ENCODE measurements around the gene RPL32. TPM values are rescaled to one million over a fixed set of nuclear protein-coding genes. Genes with fewer than 3 reads are reported as not detected.

RPL32 gene
- total and polyA plus RNA-seq, 9 of the 15 experiments (the other 6 are each of a cell fraction or from before 2014, with no cell fraction given): 2,738 to 6,200 (median 4,286) TPM

DNA sequence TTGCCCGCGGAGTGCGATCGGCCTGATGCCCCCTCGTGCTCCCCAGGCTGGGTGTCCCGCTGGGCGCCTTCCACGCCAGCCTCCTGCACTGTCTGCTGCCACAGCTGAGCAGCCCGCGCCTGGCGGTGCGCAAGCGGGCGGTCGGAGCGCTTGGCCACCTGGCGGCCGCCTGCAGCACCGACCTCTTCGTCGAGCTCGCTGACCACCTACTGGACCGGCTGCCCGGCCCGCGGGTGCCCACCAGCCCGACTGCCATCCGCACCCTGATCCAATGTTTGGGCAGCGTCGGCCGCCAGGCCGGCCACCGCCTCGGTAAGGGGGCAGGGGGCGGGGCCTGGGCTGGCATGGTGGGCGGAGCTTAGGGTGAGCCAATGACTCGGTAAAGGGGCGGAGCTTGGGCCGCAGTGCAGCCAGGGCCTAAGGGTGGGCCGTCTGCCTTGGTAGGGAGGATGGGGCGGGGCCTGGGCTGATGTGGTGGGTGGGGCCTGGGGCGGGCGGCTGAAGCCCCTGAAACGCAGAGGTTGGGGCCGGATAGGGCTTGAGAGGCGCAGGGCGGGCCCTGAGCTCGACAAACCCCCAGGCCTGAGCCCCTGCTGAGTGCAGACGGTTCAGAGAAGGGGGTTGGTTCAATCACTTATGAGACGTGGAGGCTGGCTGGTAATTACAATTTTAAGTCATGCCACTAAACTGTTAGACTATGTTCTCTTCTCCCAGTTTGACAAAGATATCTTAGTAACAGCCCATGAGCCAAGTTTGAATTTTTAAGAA lies 31.2 kb downstream of the RPL32 start (continued):
- TF ChIP-seq ZNF79 (CRISPR knock-in tag; IDR thresholded peaks at IDR 0.05; ENCODE audit: low read depth): no peak
- no peak for TF ChIP-seq ZBTB26 (CRISPR knock-in tag; IDR thresholded peaks at IDR 0.05)
- no peak for TF ChIP-seq IRF9 (tag; IDR thresholded peaks at IDR 0.05)
- no peak for TF ChIP-seq KHSRP (IDR thresholded peaks at IDR 0.05)
- TF ChIP-seq MAX (CRISPR knock-in tag; IDR thresholded peaks at IDR 0.05): peak; percentile 78; the same call in 1 of the 2 replicates
- no peak for TF ChIP-seq NBN (IDR thresholded peaks at IDR 0.05; ENCODE audit: low read depth)
- no peak for TF ChIP-seq ZNF717 (CRISPR knock-in tag; IDR thresholded peaks at IDR 0.05)
- TF ChIP-seq EGR1 (conservative IDR thresholded peaks at IDR 0.05): peak; percentile 45
- TF ChIP-seq HNRNPLL (IDR thresholded peaks at IDR 0.05; ENCODE audit: low read depth, low read length, poor library complexity, severe bottlenecking): peak; percentile 67
- TF ChIP-seq HDAC2 (IDR thresholded peaks at IDR 0.05): 0 out of 2 replicates have a peak, but pooled peaks have one; percentile 23
- TF ChIP-seq PTTG1 (tag; IDR thresholded peaks at IDR 0.05; ENCODE audit: low read depth): no peak
- no peak for TF ChIP-seq NFYB (IDR thresholded peaks at IDR 0.05; ENCODE audit: extremely low read depth, insufficient read length)
- TF ChIP-seq ZBTB43 (CRISPR knock-in tag; IDR thresholded peaks at IDR 0.05): no peak
- no peak for TF ChIP-seq ZNF175 (CRISPR knock-in tag; IDR thresholded peaks at IDR 0.05; ENCODE audit: low read depth)
- no peak for TF ChIP-seq GTF2F1 (IDR thresholded peaks at IDR 0.05; ENCODE audit: low read depth, low read length)
- TF ChIP-seq ARNT (IDR thresholded peaks at IDR 0.05): no peak
- TF ChIP-seq, protein P1, sequence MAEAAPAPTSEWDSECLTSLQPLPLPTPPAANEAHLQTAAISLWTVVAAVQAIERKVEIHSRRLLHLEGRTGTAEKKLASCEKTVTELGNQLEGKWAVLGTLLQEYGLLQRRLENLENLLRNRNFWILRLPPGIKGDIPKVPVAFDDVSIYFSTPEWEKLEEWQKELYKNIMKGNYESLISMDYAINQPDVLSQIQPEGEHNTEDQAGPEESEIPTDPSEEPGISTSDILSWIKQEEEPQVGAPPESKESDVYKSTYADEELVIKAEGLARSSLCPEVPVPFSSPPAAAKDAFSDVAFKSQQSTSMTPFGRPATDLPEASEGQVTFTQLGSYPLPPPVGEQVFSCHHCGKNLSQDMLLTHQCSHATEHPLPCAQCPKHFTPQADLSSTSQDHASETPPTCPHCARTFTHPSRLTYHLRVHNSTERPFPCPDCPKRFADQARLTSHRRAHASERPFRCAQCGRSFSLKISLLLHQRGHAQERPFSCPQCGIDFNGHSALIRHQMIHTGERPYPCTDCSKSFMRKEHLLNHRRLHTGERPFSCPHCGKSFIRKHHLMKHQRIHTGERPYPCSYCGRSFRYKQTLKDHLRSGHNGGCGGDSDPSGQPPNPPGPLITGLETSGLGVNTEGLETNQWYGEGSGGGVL (CRISPR knock-in tag; IDR thresholded peaks at IDR 0.05): no peak
- no peak for TF ChIP-seq EHMT2 (IDR thresholded peaks at IDR 0.05)
- TF ChIP-seq HNRNPK (IDR thresholded peaks at IDR 0.05; ENCODE audit: low read depth, low read length, poor library complexity, severe bottlenecking): peak; percentile 87
- no peak; the same call in 1 of the 2 replicates for TF ChIP-seq SMARCA5 (IDR thresholded peaks at IDR 0.05)
- peak; percentile 54 for TF ChIP-seq HCFC1 (IDR thresholded peaks at IDR 0.05; ENCODE audit: low read depth, low read length)
- no peak for TF ChIP-seq POLR3A (IDR thresholded peaks at IDR 0.05; ENCODE audit: borderline replicate concordance, extremely low read depth, insufficient read depth, insufficient read length)
- no peak for TF ChIP-seq DMBX1 (CRISPR knock-in tag; IDR thresholded peaks at IDR 0.05; ENCODE audit: borderline replicate concordance)
- TF ChIP-seq ZFX (CRISPR knock-in tag; IDR thresholded peaks at IDR 0.05): peak; percentile 67
